K562 (cell line): ENCODE measurements around the gene PIGV. TPM values are rescaled to one million over a fixed set of nuclear protein-coding genes. Genes with fewer than 3 reads are reported as not detected.

Experiments
- ARHGAP35 ChIP-seq: fragments of 450-650 bp; IDR thresholded peaks from 2 replicates; pipeline ENCODE4 v1.6.1; 2018; ENCODE audit not compliant: partially characterized antibody
- ARID4B ChIP-seq: sonication (generic); formaldehyde crosslinking; IDR thresholded peaks from 2 replicates; pipeline ENCODE4 v1.8.0; 2022; ENCODE audit warnings: mild to moderate bottlenecking, missing genetic modification reagents
- ARNT ChIP-seq, 2 experiments: fragments of 450-650 bp; IDR thresholded peaks; 2 replicates each; pipeline ENCODE4 v1.6.1; 2016; ENCODE audit warnings: mild to moderate bottlenecking in 1 of 2
- CAMTA2 ChIP-seq: fragments of 250-450 bp; sonication (Bioruptor Pico); conservative IDR thresholded peaks from 2 replicates; pipeline ENCODE4 v1.5.1; 2022
- CBFA2T2 ChIP-seq: fragments of 450-650 bp; conservative IDR thresholded peaks from 2 replicates; pipeline ENCODE4 v1.6.1; 2017; ENCODE audit warnings: mild to moderate bottlenecking
- CBFB ChIP-seq: sonication (generic); formaldehyde crosslinking; IDR thresholded peaks from 2 replicates; pipeline ENCODE4 v1.4.0; 2020; ENCODE audit warnings: mild to moderate bottlenecking, missing genetic modification reagents
- ESRRA ChIP-seq: fragments of 450-650 bp; IDR thresholded peaks from 2 replicates; pipeline ENCODE4 v1.6.1; 2014; ENCODE audit warnings: low read depth, mild to moderate bottlenecking, moderate library complexity, borderline replicate concordance
- NELFE ChIP-seq: IDR thresholded peaks from 2 replicates; pipeline ENCODE4 v1.6.1; 2011; ENCODE audit warnings: mild to moderate bottlenecking; ENCODE audit not compliant: insufficient read depth, insufficient read length
- PCBP2 ChIP-seq: fragments of 200-400 bp; formaldehyde crosslinking; IDR thresholded peaks from 2 replicates; pipeline ENCODE4 v1.6.1; 2018; ENCODE audit warnings: low read length, low read depth, mild to moderate bottlenecking, moderate library complexity; ENCODE audit not compliant: poor library complexity, severe bottlenecking
- POLR3A ChIP-seq: IDR thresholded peaks from 2 replicates; pipeline ENCODE4 v1.6.1; 2011; ENCODE audit warnings: borderline replicate concordance, mild to moderate bottlenecking, moderate library complexity; ENCODE audit not compliant: insufficient read length, insufficient read depth; ENCODE audit errors: extremely low read depth
- PREB ChIP-seq: sonication (generic); formaldehyde crosslinking; IDR thresholded peaks from 2 replicates; pipeline ENCODE4 v1.8.1; 2023; ENCODE audit warnings: mild to moderate bottlenecking, missing genetic modification reagents
- SETDB1 ChIP-seq: IDR thresholded peaks from one replicate; pipeline ENCODE4 v1.6.1; 2012; ENCODE audit warnings: low read length, control low read depth, inconsistent platforms
- SRSF9 ChIP-seq: fragments of 200-400 bp; formaldehyde crosslinking; IDR thresholded peaks from 2 replicates; pipeline ENCODE4 v1.6.1; 2017; ENCODE audit warnings: low read depth, low read length, borderline replicate concordance
- VEZF1 ChIP-seq: fragments of 200-800 bp; sonication (Bioruptor generic); IDR thresholded peaks from 2 replicates; pipeline ENCODE4 v1.6.1; 2017; ENCODE audit warnings: missing genetic modification characterization, missing compliant biosample characterization
- ZNF280A ChIP-seq: fragments of 450-650 bp; IDR thresholded peaks from 2 replicates; pipeline ENCODE4 v1.6.1; 2018; ENCODE audit warnings: mild to moderate bottlenecking, low read depth; ENCODE audit not compliant: partially characterized antibody
- ZNF511 ChIP-seq: sonication (generic); formaldehyde crosslinking; IDR thresholded peaks from 2 replicates; pipeline ENCODE4 v1.8.0; 2022; ENCODE audit warnings: mild to moderate bottlenecking, missing genetic modification reagents
- polyA plus RNA-seq, 8 experiments: library from polyadenylated mRNA; depleted of rRNA in 4 of 8; stranded (reverse) in 5 of 8; unstranded in 3 of 8; fragments of >200 nt; fragmentation: Nextera tagmentation in 2 of 8; fragmentation: Illumina TruSeq in 1 of 8; extraction: Ambion mirVana in 2 of 8; extraction: Trizol in 1 of 8; gene quantifications; 2 replicates each; pipeline versions ENCODE4 v1.2.1 to v1.2.3, GENCODE V29; 2011 to 2014; ENCODE audit warnings: inconsistent platforms in 1 of 8, missing spikeins in 1 of 8
- total RNA-seq, 7 experiments: library from RNA; depleted of rRNA in 6 of 7; stranded (reverse); fragments of >200 nt in 6 of 7; fragmentation: Illumina TruSeq in 2 of 7; extraction: Trizol in 2 of 7; gene quantifications; 2 replicates each; pipeline versions ENCODE4 v1.2.1 to v1.2.3, GENCODE V29; 2011 to 2021; ENCODE audit warnings: low replicate concordance in 1 of 7

Gene PIGV
- total and polyA plus RNA-seq, 9 of the 15 experiments (the other 6 are each of a cell fraction or from before 2014, with no cell fraction given) = 8.4 to 21.8 (median 11.7) TPM

DNA sequence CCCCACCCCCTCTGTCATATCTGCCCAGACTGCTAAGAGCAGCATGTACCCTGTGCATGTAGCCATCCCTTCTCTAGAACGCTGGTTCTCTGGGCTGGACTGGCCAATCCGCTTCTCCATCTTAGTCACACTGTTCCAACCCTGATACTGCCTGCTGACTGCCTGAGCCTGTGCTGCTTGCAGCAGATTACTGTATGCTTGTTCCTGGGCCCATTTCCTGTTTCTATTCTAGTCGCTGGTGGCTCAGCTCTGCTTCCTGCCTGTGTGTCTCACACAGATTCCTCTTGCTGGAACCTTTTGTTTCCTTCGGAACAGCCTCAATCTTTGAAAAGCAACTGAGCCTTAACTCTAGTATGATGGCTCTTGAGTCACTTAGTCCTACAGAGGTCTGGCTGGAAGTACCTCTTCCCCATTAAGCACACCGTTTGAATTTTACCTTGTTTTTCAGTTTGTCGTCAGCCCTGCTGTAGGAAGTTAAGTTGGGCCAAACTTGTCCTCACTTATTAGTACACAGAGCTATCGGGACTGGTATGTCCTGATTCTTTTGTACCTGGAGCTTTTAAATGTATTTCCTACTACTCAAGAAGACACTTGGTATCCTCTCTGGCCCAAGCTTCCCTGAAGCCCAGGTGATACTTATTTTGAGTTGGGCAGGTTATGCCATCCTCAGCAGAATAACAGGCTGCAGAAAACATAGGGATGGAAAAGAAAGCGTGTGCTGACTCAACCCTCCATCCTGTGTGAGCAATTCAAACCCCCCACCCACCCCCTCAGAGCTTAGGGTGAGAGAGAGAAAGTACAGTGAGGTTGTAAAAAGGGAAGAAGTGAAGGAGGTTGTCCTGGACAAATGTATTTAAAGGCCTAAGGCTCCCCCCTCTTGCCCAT, 43.4 kb upstream of the PIGV start (continued):
- TF ChIP-seq VEZF1 (CRISPR knock-in tag) (peak; percentile 54; the same call in 1 of the 2 replicates), ESRRA (0 out of 2 replicates have a peak, but pooled peaks have one; percentile 42), POLR3A (no peak), SRSF9 (no peak), PREB (no peak), CAMTA2 (no peak), CBFA2T2 (peak; percentile 77), SETDB1 (peak; percentile 66), ARHGAP35 (no peak), ZNF511 (CRISPR knock-in tag) (no peak; the same call in 1 of the 2 replicates), ARID4B (CRISPR knock-in tag) (peak; percentile 38; the same call in 1 of the 2 replicates), ZNF280A (no peak), ARNT (IDR thresholded peaks at IDR 0.05) (peak; percentile 78 to 97; a peak in 3 of 4 replicates), PCBP2 (no peak), CBFB (CRISPR knock-in tag) (no peak), NELFE (no peak)
